Esophagus squamous epithelium (tissue), 4 donors: Measurements from ENCODE around the gene PRKN.

Source experiments
- POLR2A ChIP-seq, 4 donors: fragments of 450-650 bp; IDR thresholded peaks; one replicate each; pipeline ENCODE4 v1.6.1; 2017; ENCODE audit warnings: antibody characterized with exemption in 4 of 4, mild to moderate bottlenecking in 4 of 4, moderate library complexity in 3 of 4
- TF ChIP-seq, protein P1 (sequence below), 6 experiments: fragments of 450-650 bp in 4 of 6; fragments of 200-600 bp in 2 of 6; sonication (generic) in 2 of 6; IDR thresholded peaks; one replicate each; pipeline ENCODE4 v1.5.1; 2016 to 2019; ENCODE audit warnings: antibody characterized with exemption in 6 of 6, mild to moderate bottlenecking in 4 of 6, moderate library complexity in 4 of 6

DNA sequence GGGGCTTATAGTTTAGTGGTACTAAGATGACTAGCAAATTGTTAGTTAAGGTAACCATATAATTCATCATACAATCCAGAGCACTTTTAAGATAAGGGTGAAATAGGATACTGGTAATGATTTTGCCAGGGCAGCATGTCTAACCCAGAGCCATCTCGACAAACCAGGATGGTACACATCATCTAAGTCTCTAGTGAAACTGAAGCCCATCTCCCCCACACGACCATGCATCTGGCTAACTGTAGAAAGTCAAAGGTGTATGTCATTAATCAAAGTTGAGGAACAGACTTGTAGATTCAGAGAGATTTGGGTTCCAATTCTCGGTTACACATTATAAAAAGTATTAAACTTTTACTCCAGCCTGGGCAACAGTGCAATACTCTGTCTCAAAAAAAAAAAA lies 78.3 kb downstream of the PRKN start:
- TF ChIP-seq POLR2A (IDR thresholded peaks at IDR 0.05): no peak
- TF ChIP-seq, protein P1, sequence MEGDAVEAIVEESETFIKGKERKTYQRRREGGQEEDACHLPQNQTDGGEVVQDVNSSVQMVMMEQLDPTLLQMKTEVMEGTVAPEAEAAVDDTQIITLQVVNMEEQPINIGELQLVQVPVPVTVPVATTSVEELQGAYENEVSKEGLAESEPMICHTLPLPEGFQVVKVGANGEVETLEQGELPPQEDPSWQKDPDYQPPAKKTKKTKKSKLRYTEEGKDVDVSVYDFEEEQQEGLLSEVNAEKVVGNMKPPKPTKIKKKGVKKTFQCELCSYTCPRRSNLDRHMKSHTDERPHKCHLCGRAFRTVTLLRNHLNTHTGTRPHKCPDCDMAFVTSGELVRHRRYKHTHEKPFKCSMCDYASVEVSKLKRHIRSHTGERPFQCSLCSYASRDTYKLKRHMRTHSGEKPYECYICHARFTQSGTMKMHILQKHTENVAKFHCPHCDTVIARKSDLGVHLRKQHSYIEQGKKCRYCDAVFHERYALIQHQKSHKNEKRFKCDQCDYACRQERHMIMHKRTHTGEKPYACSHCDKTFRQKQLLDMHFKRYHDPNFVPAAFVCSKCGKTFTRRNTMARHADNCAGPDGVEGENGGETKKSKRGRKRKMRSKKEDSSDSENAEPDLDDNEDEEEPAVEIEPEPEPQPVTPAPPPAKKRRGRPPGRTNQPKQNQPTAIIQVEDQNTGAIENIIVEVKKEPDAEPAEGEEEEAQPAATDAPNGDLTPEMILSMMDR (IDR thresholded peaks at IDR 0.05): no peak
